ENCODE data around the gene ZNF853.

- TF ChIP-seq CTCF (IDR thresholded peaks at IDR 0.05) (no peak), POLR2A (IDR thresholded peaks at IDR 0.05) (no peak), POLR2AphosphoS5 (IDR thresholded peaks at IDR 0.05) (no peak)
These were observed 26.8 kb upstream of the ZNF853 start for GRCh38 chr7:6588566-6588965.
